ENCODE measurements around the gene GRAMD1A.

DNA sequence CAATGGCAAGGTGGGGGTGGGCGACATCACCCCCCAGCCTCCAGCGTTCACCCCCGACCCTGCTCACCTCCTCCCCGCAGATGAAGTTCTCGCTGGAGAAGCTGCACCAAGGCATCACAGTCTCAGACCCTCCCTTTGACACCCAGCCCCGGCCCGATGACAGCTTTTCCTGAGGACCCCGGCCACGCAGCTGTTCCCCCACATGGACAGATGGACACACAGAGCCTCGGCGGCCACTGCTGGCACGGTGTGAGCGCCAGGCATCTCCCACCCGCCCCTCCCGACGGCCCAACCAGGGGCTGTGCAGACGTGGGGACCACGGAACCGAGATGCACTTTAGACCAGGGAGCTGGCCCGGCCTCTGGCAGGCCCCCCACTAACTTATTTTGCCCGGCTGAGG is 25.8 kb downstream of the GRAMD1A start:
- TF ChIP-seq CTCF (conservative IDR thresholded peaks at IDR 0.05; ENCODE audit: low read length) (no peak), EZH2phosphoT487 (IDR thresholded peaks at IDR 0.05; ENCODE audit: borderline replicate concordance, low read depth, low read length) (no peak)
